H9 (cell line): ENCODE data around the gene NUP62CL. TPM values are rescaled to one million over a fixed set of nuclear protein-coding genes. Genes with fewer than 3 reads are reported as not detected.

ENCODE experiments used
- DNase-seq: peaks from one replicate; pipeline ENCODE4 v3.0.0-alpha.2; 2017
- H2AFZ ChIP-seq: one replicate; pipeline ENCODE4 v1.6.1; 2013; ENCODE audit warnings: mild to moderate bottlenecking, low read length, control low read depth, moderate library complexity
- H2AK5ac ChIP-seq: 2 replicates; pipeline ENCODE4 v1.6.1; 2013; ENCODE audit warnings: low read length, control low read depth, mixed read lengths; ENCODE audit not compliant: insufficient read length
- H2BK120ac ChIP-seq: one replicate; pipeline ENCODE4 v1.6.1; 2013; ENCODE audit warnings: low read depth, mild to moderate bottlenecking, low read length, control low read depth, inconsistent platforms; ENCODE audit not compliant: poor library complexity, severe bottlenecking
- H2BK12ac ChIP-seq: 2 replicates; pipeline ENCODE4 v1.6.1; 2013; ENCODE audit warnings: low read length, control low read depth, mixed read lengths, low read depth; ENCODE audit not compliant: insufficient read length
- H2BK15ac ChIP-seq: 2 replicates; pipeline ENCODE4 v1.6.1; 2013; ENCODE audit warnings: low read depth, low read length, control low read depth
- H2BK20ac ChIP-seq: one replicate; pipeline ENCODE4 v1.6.1; 2013; ENCODE audit warnings: low read depth, mild to moderate bottlenecking, low read length, control low read depth, inconsistent platforms; ENCODE audit not compliant: poor library complexity, severe bottlenecking
- H2BK5ac ChIP-seq: 2 replicates; pipeline ENCODE4 v1.6.1; 2013; ENCODE audit warnings: low read length, control low read depth, mixed read lengths; ENCODE audit not compliant: insufficient read length
- H3K14ac ChIP-seq: 2 replicates; pipeline ENCODE4 v1.6.1; 2013; ENCODE audit warnings: low read length, control low read depth; ENCODE audit not compliant: insufficient read depth
- H3K18ac ChIP-seq: 2 replicates; pipeline ENCODE4 v1.6.1; 2013; ENCODE audit warnings: low read depth, mild to moderate bottlenecking, mixed read lengths, low read length, control low read depth; ENCODE audit not compliant: insufficient read length
- H3K23ac ChIP-seq: 2 replicates; pipeline ENCODE4 v1.6.1; 2013; ENCODE audit warnings: low read length, control low read depth, mixed read lengths, low read depth; ENCODE audit not compliant: insufficient read length
- H3K23me2 ChIP-seq: 2 replicates; pipeline ENCODE4 v1.6.1; 2013; ENCODE audit warnings: low read depth, mild to moderate bottlenecking, mixed read lengths, low read length, control low read depth; ENCODE audit not compliant: insufficient read length, poor library complexity, severe bottlenecking
- H3K27ac ChIP-seq: 2 replicates; pipeline ENCODE4 v1.5.1; 2013; ENCODE audit warnings: low read length, control low read depth, mixed read lengths, low read depth; ENCODE audit not compliant: insufficient read length
- H3K27me3 ChIP-seq: 2 replicates; pipeline ENCODE4 v1.6.1; 2013; ENCODE audit warnings: low read length, control low read depth, inconsistent platforms; ENCODE audit not compliant: insufficient read depth
- H3K4ac ChIP-seq: 2 replicates; pipeline ENCODE4 v1.6.1; 2013; ENCODE audit warnings: low read depth, mild to moderate bottlenecking, control low read depth, inconsistent platforms, low read length, moderate library complexity
- H3K4me1 ChIP-seq: 2 replicates; pipeline ENCODE4 v1.6.1; 2013; ENCODE audit warnings: low read length, control low read depth, inconsistent platforms; ENCODE audit not compliant: insufficient read depth
- H3K4me2 ChIP-seq: 2 replicates; pipeline ENCODE4 v1.6.1; 2013; ENCODE audit warnings: low read length, control low read depth, mixed read lengths; ENCODE audit not compliant: insufficient read length, insufficient read depth
- H3K56ac ChIP-seq: 2 replicates; pipeline ENCODE4 v1.6.1; 2013; ENCODE audit warnings: low read depth, mild to moderate bottlenecking, mixed read lengths, low read length, control low read depth; ENCODE audit not compliant: insufficient read length
- H3K79me1 ChIP-seq: 2 replicates; pipeline ENCODE4 v1.6.1; 2013; ENCODE audit warnings: low read depth, mild to moderate bottlenecking, moderate library complexity, low read length, control low read depth, inconsistent platforms; ENCODE audit not compliant: insufficient read depth, poor library complexity, severe bottlenecking
- H3K79me2 ChIP-seq: 2 replicates; pipeline ENCODE4 v1.6.1; 2013; ENCODE audit warnings: low read length, control low read depth, inconsistent platforms; ENCODE audit not compliant: insufficient read depth
- H3K9ac ChIP-seq: 2 replicates; pipeline ENCODE4 v1.6.1; 2013; ENCODE audit warnings: low read length, control low read depth, mixed read lengths; ENCODE audit not compliant: insufficient read length; ENCODE audit errors: extremely low read depth
- H3K9me3 ChIP-seq: one replicate; pipeline ENCODE4 v1.6.1; 2013; ENCODE audit warnings: low read depth, low read length, inconsistent platforms; ENCODE audit not compliant: control insufficient read depth
- H3T11ph ChIP-seq: one replicate; pipeline ENCODE4 v1.6.1; 2013; ENCODE audit warnings: mild to moderate bottlenecking, low read length, control low read depth, inconsistent platforms
- H4K20me1 ChIP-seq: one replicate; pipeline ENCODE4 v1.6.1; 2013; ENCODE audit not compliant: control insufficient read depth, insufficient read length, insufficient read depth
- H4K5ac ChIP-seq: 2 replicates; pipeline ENCODE4 v1.6.1; 2013; ENCODE audit warnings: low read depth, mild to moderate bottlenecking, mixed read lengths, low read length, control low read depth; ENCODE audit not compliant: insufficient read length
- H4K8ac ChIP-seq: replicated peaks from 2 replicates; pipeline ENCODE4 v1.6.1; 2013; ENCODE audit warnings: low read length, control low read depth, mixed read lengths, low read depth; ENCODE audit not compliant: insufficient read length
- H4K91ac ChIP-seq: 2 replicates; pipeline ENCODE4 v1.6.1; 2013; ENCODE audit warnings: low read depth, mild to moderate bottlenecking, moderate library complexity, mixed read lengths, low read length, control low read depth; ENCODE audit not compliant: insufficient read length
- H3K27ac Mint-ChIP-seq, 3 experiments: 2 replicates in 2 of 3; 3 replicates in 1 of 3; pipeline ENCODE4 v1.8.0; 2020 to 2021; ENCODE audit warnings: mixed read lengths in 3 of 3, mild to moderate bottlenecking in 1 of 3, moderate library complexity in 1 of 3
- H3K27me3 Mint-ChIP-seq: 2 replicates; pipeline ENCODE4 v1.8.0; 2021; ENCODE audit warnings: low read depth, mild to moderate bottlenecking, moderate library complexity, mixed read lengths
- H3K36me3 Mint-ChIP-seq, 3 experiments: 2 replicates in 2 of 3; 3 replicates in 1 of 3; pipeline ENCODE4 v1.8.0; 2020 to 2021; ENCODE audit warnings: low read depth in 3 of 3, mixed read lengths in 3 of 3; ENCODE audit not compliant: insufficient read depth in 1 of 3
- H3K4me1 Mint-ChIP-seq, 2 experiments: 2 replicates each; pipeline ENCODE4 v1.8.0; 2020; ENCODE audit warnings: mixed read lengths in 2 of 2
- H3K4me3 Mint-ChIP-seq, 2 experiments: 2 replicates in 1 of 2; 3 replicates in 1 of 2; pipeline ENCODE4 v1.8.0; 2020 to 2021; ENCODE audit warnings: mild to moderate bottlenecking in 2 of 2, mixed read lengths in 2 of 2, moderate library complexity in 1 of 2
- H3K9me3 Mint-ChIP-seq, 2 experiments: 2 replicates in 1 of 2; 3 replicates in 1 of 2; pipeline ENCODE4 v1.8.0; 2020; ENCODE audit warnings: mild to moderate bottlenecking in 2 of 2, mixed read lengths in 2 of 2, moderate library complexity in 1 of 2
- WGBS: extraction: QIAGEN DNeasy Blood & Tissue Kit; methylation state at CpG from one replicate; pipeline ENCODE4 v1.1.7; 2013; ENCODE audit warnings: missing lambda C conversion rate, low lambda C conversion rate, mixed read lengths; ENCODE audit not compliant: insufficient read length; ENCODE audit errors: extremely low coverage; 5-methylcytosine and 5-hydroxymethylcytosine counted together
- total RNA-seq: library from RNA; stranded (reverse); gene quantifications from 2 replicates; pipeline ENCODE4 v1.2.1, GENCODE V29; 2021
- TF ChIP-seq, protein P1 (sequence below): fragments of 200-600 bp; sonication (generic); conservative IDR thresholded peaks from 3 replicates; pipeline ENCODE4 v1.8.0; 2021; ENCODE audit warnings: antibody characterized with exemption, mild to moderate bottlenecking

NUP62CL gene
- total RNA-seq, 1 experiment from 2014 or later: 3.9 TPM

DNA sequence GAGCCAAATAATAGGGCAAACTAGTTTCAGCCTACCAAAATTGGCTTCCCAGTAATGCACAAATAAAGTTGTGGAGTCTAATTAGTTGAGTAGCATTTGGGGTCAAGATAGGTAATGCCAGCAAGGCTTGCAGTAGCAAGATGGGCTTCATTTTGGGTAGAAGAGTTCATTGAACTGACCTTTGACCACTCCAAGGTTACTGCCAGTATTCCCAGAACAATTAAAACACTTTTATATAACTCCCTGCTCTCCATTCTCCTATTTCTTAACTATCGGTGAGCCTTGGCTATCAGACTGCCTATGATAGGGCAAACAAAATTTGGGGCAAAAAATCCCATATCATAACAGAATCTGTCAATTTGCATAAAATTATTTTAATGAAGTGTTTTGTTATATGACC, 7.2 kb upstream of the NUP62CL start:
- H2BK120ac ChIP-seq: no peak overlapping the region
- H3K23ac ChIP-seq: no peak overlapping the region
- H3K9me3 ChIP-seq: no peaks in the 10 kb centered on the region
- H2BK12ac ChIP-seq: no peak overlapping the region
- H3K9ac ChIP-seq: no peak overlapping the region
- H3K27me3 ChIP-seq: no peaks in the 10 kb centered on the region
- TF ChIP-seq, protein P1, sequence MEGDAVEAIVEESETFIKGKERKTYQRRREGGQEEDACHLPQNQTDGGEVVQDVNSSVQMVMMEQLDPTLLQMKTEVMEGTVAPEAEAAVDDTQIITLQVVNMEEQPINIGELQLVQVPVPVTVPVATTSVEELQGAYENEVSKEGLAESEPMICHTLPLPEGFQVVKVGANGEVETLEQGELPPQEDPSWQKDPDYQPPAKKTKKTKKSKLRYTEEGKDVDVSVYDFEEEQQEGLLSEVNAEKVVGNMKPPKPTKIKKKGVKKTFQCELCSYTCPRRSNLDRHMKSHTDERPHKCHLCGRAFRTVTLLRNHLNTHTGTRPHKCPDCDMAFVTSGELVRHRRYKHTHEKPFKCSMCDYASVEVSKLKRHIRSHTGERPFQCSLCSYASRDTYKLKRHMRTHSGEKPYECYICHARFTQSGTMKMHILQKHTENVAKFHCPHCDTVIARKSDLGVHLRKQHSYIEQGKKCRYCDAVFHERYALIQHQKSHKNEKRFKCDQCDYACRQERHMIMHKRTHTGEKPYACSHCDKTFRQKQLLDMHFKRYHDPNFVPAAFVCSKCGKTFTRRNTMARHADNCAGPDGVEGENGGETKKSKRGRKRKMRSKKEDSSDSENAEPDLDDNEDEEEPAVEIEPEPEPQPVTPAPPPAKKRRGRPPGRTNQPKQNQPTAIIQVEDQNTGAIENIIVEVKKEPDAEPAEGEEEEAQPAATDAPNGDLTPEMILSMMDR: no peak
- no peaks in the 10 kb centered on the region for H3K79me2 ChIP-seq
- no peak overlapping the region for H2BK20ac ChIP-seq
- H3K79me1 ChIP-seq: no peaks in the 10 kb centered on the region
- no peak overlapping the region for H3K14ac ChIP-seq
- no peak overlapping the region for H3T11ph ChIP-seq
- H2AK5ac ChIP-seq: no peak overlapping the region
- no peak overlapping the region for H3K4me2 ChIP-seq
- H3K27ac ChIP-seq: no peak overlapping the region
- WGBS: no CpG with 5 or more reads among the region's 1 CpG
- no peak for DNase-seq
- H3K4me1 Mint-ChIP-seq: peaks cover 3 to 7% of the 10 kb centered on the region in 2 experiments
- no peak overlapping the region for H3K27ac Mint-ChIP-seq
- H3K18ac ChIP-seq: no peak overlapping the region
- H2BK15ac ChIP-seq: no peak overlapping the region
- no peak overlapping the region for H3K4me3 Mint-ChIP-seq
- no peaks in the 10 kb centered on the region for H3K27me3 Mint-ChIP-seq
- H3K9me3 Mint-ChIP-seq: peaks cover 0 to 10% of the 10 kb centered on the region in 2 experiments; a peak in 2 of 5 replicates
- no peak overlapping the region for H3K56ac ChIP-seq
- H2AFZ ChIP-seq: no peak overlapping the region
- H3K36me3 Mint-ChIP-seq: no peaks in the 10 kb centered on the region; a peak in 1 of 7 replicates
- no peak overlapping the region for H3K4ac ChIP-seq
- H4K20me1 ChIP-seq: no peaks in the 10 kb centered on the region
- H4K8ac ChIP-seq: no peak overlapping the region
- no peak overlapping the region for H2BK5ac ChIP-seq
- no peaks in the 10 kb centered on the region for H3K23me2 ChIP-seq
- H3K4me1 ChIP-seq: no peaks in the 10 kb centered on the region
- no peak overlapping the region for H4K91ac ChIP-seq
- no peak overlapping the region for H4K5ac ChIP-seq
